Measurements from ENCODE around the gene RAP1GAP2.
"Not testable (repeated sequence)": the region's sequence is repeated elsewhere in the genome, so short reads cannot be mapped to it uniquely, and the experiment has no call there.

Gene RAP1GAP2

DNA sequence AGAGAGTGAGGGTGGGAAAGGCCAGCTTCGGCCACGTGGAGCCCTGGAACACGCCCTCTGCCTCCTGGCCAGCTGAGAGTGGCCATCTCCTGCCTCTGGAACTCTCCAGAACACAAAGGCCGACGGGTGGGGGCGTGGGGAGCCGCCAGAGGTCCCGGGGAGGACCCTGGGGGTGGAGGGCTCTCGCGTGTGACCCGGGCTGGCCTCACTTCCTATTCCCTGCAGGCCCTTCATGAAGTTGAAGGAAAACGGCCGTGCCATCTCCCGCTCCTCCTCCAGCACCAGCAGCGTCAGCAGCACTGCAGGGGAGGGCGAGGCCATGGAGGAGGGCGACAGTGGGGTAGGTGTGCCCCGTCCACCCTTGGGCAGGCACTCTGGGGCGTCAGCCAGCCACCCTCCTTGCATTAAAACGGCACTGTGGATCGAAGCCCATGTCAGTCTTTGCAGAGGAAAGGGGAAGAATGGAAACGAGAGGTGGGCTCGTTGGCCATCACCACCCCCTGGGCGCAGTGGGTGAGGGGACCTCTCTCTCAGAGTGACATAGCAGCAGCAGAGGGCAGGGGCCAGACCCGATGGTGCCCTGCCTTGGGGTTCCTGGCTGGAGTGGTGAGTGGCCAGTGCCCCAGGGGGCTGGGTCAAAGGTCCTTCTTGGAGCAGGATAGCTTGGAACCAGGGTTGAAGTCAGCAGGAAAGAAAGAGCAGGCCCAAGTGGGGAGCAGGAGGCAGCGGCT is 230.1 kb downstream of the RAP1GAP2 start:
- Histone ChIP-seq H3K9ac (no peak overlapping the region), H3K4me2 (no peak overlapping the region), H3K36me3 (peaks cover 97% of the 10 kb centered on the region), H4K20me1 (peaks cover 37% of the 10 kb centered on the region), H3K27ac (no peak overlapping the region), H3K27me3 (no peaks in the 10 kb centered on the region), H3K4me1 (peaks cover 19% of the 10 kb centered on the region), H3K4me3 (no peak overlapping the region), H3K9me3 (peaks cover 22% of the 10 kb centered on the region)
- no peak for TF ChIP-seq Cebpa-rat (IDR thresholded peaks at IDR 0.05)

- Histone ChIP-seq H3K36me3 (peaks cover 93% of the 10 kb centered on the region), H3K27ac (no peak overlapping the region), H3K27me3 (no peaks in the 10 kb centered on the region), H3K4me3 (no peak overlapping the region), H3K4me2 (no peak overlapping the region), H3K9me3 (peaks cover 13% of the 10 kb centered on the region), H4K20me1 (peaks cover 37% of the 10 kb centered on the region), H3K4me1 (peaks cover 19% of the 10 kb centered on the region), H3K9ac (no peak overlapping the region)
- no peak for TF ChIP-seq Cebpa-rat (IDR thresholded peaks at IDR 0.05)
Observed at GRCh38 chr17:3026856-3027751, 230.9 kb downstream of the RAP1GAP2 start.

DNA sequence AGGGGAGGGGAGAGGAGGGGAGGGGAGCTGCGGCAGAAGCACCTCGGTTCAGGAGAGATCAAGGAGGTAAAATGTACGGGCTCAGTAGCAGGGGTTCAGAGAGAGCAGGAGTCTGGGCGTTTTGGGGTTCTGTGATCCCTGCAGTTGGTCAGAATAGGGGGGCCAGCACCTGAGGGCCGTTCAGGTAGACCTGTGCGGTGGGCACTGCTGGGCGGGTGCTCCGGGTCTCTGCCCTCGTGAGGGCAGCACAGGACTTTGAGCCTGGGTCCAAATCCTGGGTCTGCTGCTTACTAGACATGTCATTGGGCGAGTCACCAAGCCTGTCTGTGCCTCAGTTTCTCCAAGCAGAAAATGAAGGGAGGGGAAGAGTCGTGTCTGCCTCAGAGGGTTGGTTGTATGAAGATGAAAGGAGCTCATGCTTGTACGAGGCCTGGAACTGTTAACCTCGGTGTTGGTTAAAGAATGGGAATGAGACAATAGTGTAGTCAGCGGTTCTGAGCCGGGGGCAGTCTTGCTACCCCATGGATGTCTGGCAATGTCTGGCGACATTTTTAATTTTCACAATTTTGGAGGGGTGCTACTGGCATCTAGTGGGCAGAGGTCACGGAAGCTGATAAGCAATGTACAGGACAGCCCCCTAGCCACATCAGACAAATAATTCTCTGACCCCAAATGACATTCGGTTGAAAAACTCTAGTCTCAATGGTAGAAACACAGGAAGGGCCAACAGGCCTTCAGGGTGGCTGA is 231.7 kb downstream of the RAP1GAP2 start:
- Histone ChIP-seq H3K4me3 (no peak overlapping the region), H3K9ac (no peak overlapping the region), H3K27me3 (no peaks in the 10 kb centered on the region), H3K27ac (no peak overlapping the region), H3K4me2 (no peak overlapping the region), H4K20me1 (peaks cover 37% of the 10 kb centered on the region), H3K9me3 (peaks cover 5% of the 10 kb centered on the region), H3K36me3 (peaks cover 93% of the 10 kb centered on the region), H3K4me1 (peaks cover 19% of the 10 kb centered on the region)
- TF ChIP-seq Cebpa-rat (IDR thresholded peaks at IDR 0.05): no peak

DNA sequence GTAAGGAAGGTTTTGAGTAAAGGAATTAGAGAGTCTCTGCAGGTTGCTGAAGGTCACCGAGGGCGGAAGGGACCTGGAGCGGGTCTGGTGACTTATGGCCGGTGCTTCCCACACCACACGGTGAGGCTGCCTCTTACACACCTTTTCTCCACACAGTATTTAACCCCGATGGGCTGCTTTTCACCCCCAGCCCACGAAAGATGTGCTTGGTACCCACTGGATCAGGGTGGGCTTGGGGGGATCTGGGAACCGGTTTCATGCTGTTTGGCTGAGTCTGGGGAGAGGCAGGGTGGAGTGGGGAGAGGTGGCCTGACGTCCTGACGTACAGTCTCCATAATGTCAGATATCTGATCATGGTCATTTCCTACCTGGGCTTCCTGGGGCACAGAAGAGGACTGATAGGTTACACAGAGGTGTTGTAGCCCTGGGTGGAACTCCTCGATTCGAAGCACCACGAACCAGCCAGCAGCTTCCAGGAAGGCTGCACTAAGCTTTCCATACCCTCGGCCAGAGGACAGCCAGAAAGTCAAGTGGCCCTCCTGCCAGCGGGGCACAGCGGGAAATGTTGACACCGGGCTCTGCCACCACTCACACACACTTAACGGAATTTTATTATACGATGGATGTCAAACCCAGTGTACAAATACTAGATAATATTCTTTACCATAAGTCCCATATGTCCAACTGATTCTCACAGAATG is 233.1 kb downstream of the RAP1GAP2 start:
- H3K4me3 ChIP-seq: no peak overlapping the region
- H3K4me2 ChIP-seq: no peak overlapping the region
- H3K27me3 ChIP-seq: no peaks in the 10 kb centered on the region
- no peak for TF ChIP-seq Cebpa-rat (IDR thresholded peaks at IDR 0.05)
- H3K9ac ChIP-seq: no peak overlapping the region
- no peaks in the 10 kb centered on the region for H3K9me3 ChIP-seq
- H3K27ac ChIP-seq: no peak overlapping the region
- H4K20me1 ChIP-seq: peaks cover 40% of the 10 kb centered on the region
- H3K36me3 ChIP-seq: peaks cover 93% of the 10 kb centered on the region
- H3K4me1 ChIP-seq: peaks cover 25% of the 10 kb centered on the region

DNA sequence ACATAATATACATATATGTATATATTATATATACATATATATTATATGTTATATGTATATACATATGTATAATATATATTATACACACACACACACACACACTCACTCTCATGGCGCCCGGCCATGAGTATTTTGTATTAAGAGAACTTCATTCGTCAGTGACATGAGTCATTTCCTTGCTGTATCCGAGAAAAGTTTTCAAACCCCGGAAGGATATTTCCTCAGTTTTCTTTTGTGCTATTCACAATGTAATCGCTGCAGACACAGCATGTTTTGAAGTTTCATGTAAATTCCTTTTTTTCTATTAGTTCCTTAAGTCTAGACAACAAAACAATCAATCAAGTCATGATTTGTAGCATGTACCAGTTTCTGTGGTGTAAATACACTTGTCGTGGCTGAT is 233.9 kb downstream of the RAP1GAP2 start:
- Histone ChIP-seq H3K4me3 (no peak overlapping the region), H4K20me1 (peaks cover 43% of the 10 kb centered on the region), H3K4me1 (peaks cover 32% of the 10 kb centered on the region), H3K27me3 (no peaks in the 10 kb centered on the region), H3K36me3 (peaks cover 93% of the 10 kb centered on the region), H3K4me2 (peak overlapping the region; percentile 62), H3K9ac (0 out of 2 replicates have a peak overlapping the region, but pooled peaks have one; percentile 50), H3K9me3 (no peaks in the 10 kb centered on the region), H3K27ac (no peak overlapping the region)
- TF ChIP-seq Cebpa-rat (IDR thresholded peaks at IDR 0.05): no peak

GRCh38 chr17:3030852-3031470 is 234.7 kb downstream of the RAP1GAP2 start:
- Histone ChIP-seq H3K36me3 (peaks cover 93% of the 10 kb centered on the region), H3K4me2 (peak overlapping the region; percentile 62), H3K9ac (peak overlapping the region; percentile 50; the same call in 1 of the 2 replicates), H4K20me1 (peaks cover 38% of the 10 kb centered on the region), H3K27ac (peak overlapping the region; percentile 67), H3K4me1 (peaks cover 41% of the 10 kb centered on the region)
- H3K4me3 ChIP-seq, H3K9me3 ChIP-seq, H3K27me3 ChIP-seq: not testable (repeated sequence)

DNA sequence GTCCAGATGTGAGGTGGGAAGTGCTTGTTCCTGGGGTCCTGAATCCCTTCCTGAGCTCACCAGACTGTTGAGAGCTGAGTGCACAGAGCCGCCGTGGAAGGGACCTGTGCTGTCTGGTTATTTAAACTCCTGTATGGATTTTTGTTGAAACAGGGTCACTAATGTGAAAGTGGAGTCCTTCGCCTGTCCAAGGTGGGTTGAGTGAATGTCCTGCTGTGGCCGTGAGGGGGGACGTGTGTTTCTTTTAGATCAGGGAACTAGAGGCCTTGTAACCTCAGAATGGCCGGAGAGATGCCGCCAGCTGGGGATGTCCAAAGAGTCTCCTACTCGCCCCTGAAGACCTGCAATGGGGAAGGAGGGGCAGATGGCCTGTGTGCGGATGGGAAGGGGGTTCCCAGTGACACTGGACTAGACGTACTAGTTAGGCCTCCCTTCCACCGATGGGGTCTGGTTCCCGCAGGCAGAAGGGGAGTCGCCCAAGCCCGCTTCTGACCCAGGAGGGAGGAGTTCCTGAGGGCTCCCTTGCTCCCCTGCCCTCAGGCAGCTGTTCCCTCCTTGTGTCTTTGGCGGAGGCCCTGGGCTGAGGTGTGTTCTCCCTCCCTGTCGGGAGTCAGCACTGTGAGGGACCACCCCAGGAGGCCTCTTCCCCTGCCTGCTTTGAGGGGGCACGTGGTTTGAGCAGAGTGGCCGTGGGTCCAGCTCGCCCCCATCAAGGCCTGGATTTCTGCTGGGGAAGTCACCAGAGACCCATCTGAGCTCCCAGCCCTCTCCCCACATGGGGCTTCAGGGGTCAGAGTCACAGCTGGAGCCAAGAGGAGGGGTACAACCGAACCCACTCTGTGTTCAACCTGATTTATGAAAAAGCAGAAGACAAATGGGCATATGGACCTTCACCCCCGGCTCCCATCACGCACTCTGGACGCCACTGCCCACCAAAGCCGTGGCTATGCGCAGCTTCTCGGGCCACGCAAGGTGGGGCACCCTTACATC is 236.3 kb downstream of the RAP1GAP2 start:
- no peaks in the 10 kb centered on the region for H3K27me3 ChIP-seq
- no peak overlapping the region for H3K4me3 ChIP-seq
- H4K20me1 ChIP-seq: peaks cover 28% of the 10 kb centered on the region
- no peak overlapping the region for H3K27ac ChIP-seq
- H3K9me3 ChIP-seq: no peaks in the 10 kb centered on the region
- H3K4me2 ChIP-seq: no peak overlapping the region
- H3K36me3 ChIP-seq: peaks cover 81% of the 10 kb centered on the region
- H3K9ac ChIP-seq: no peak overlapping the region
- no peak for TF ChIP-seq Cebpa-rat (IDR thresholded peaks at IDR 0.05)
- H3K4me1 ChIP-seq: peaks cover 51% of the 10 kb centered on the region

GRCh38 chr17:3033248-3033640 is 237.0 kb downstream of the RAP1GAP2 start:
- Histone ChIP-seq H3K36me3 (peaks cover 75% of the 10 kb centered on the region), H3K9ac (no peak overlapping the region), H3K4me1 (peaks cover 51% of the 10 kb centered on the region), H3K27ac (no peak overlapping the region), H3K9me3 (no peaks in the 10 kb centered on the region), H3K27me3 (no peaks in the 10 kb centered on the region), H3K4me3 (no peak overlapping the region), H3K4me2 (no peak overlapping the region), H4K20me1 (peaks cover 28% of the 10 kb centered on the region)
- no peak for TF ChIP-seq Cebpa-rat (IDR thresholded peaks at IDR 0.05)
